ENCODE data around the gene DMBX1.

GRCh38 chr1:46519209-46519608 is 29.6 kb downstream of the DMBX1 start:
- TF ChIP-seq MLLT10 (CRISPR knock-in tag; IDR thresholded peaks at IDR 0.05) (no peak), CTCF (CRISPR knock-in tag; IDR thresholded peaks at IDR 0.05) (no peak), MTF1 (CRISPR knock-in tag; IDR thresholded peaks at IDR 0.05) (no peak), PLSCR1 (CRISPR knock-in tag; IDR thresholded peaks at IDR 0.05; ENCODE audit: borderline replicate concordance) (no peak), ZNF329 (CRISPR knock-in tag; IDR thresholded peaks at IDR 0.05; ENCODE audit: low read depth) (no peak), NFIC (IDR thresholded peaks at IDR 0.05; ENCODE audit: low read length) (no peak), TARDBP (CRISPR knock-in tag; IDR thresholded peaks at IDR 0.05) (no peak), SNRNP70 (IDR thresholded peaks at IDR 0.05; ENCODE audit: low read depth, low read length) (no peak), SMC3 (IDR thresholded peaks at IDR 0.05; ENCODE audit: low read length) (no peak), RAD21 (CRISPR knock-in tag; IDR thresholded peaks at IDR 0.05) (no peak)
